Measurements from ENCODE around the gene LAMB4.

LAMB4 gene

GRCh38 chr7:108142675-108143259 is 12.6 kb upstream of the LAMB4 start:
- DNase-seq: no peak

- DNase-seq: no peak
Measured at GRCh38 chr7:108142180-108142579, 12.0 kb upstream of the LAMB4 start.

GRCh38 chr7:108140671-108141070 is 10.5 kb upstream of the LAMB4 start:
- DNase-seq: no peak

- no peak for DNase-seq
Measured at GRCh38 chr7:108138911-108139310, 8.8 kb upstream of the LAMB4 start.

GRCh38 chr7:108137993-108138392 is 7.8 kb upstream of the LAMB4 start:
- DNase-seq: no peak

- DNase-seq: no peak
Measured at GRCh38 chr7:108137040-108137439, 6.9 kb upstream of the LAMB4 start.

- DNase-seq: no peak
Measured at GRCh38 chr7:108136191-108136688, 6.1 kb upstream of the LAMB4 start.

GRCh38 chr7:108135446-108136190 is 5.5 kb upstream of the LAMB4 start:
- DNase-seq: no peak

GRCh38 chr7:108134486-108134885 is 4.3 kb upstream of the LAMB4 start:
- no peak for DNase-seq

GRCh38 chr7:108132551-108133265 is 2.5 kb upstream of the LAMB4 start:
- DNase-seq: no peak

GRCh38 chr7:108129018-108129965 is 869 bp downstream of the LAMB4 start:
- no peak for DNase-seq

GRCh38 chr7:108128514-108128913 is 1.6 kb downstream of the LAMB4 start:
- no peak for DNase-seq

- no peak for DNase-seq
Measured at GRCh38 chr7:108127461-108127860, 2.7 kb downstream of the LAMB4 start.

GRCh38 chr7:108124820-108125219 is 5.3 kb downstream of the LAMB4 start:
- DNase-seq: no peak

- no peak for DNase-seq
Measured at GRCh38 chr7:108122181-108122580, 8.0 kb downstream of the LAMB4 start.

GRCh38 chr7:108120933-108121332 is 9.2 kb downstream of the LAMB4 start:
- DNase-seq: no peak

- DNase-seq: no peak
Measured at GRCh38 chr7:108120196-108120595, 10.0 kb downstream of the LAMB4 start.

- no peak for DNase-seq
Measured at GRCh38 chr7:108118959-108119358, 11.2 kb downstream of the LAMB4 start.

- no peak for DNase-seq
Measured at GRCh38 chr7:108114117-108114841, 15.9 kb downstream of the LAMB4 start.

- DNase-seq: no peak
Measured at GRCh38 chr7:108112683-108113082, 17.5 kb downstream of the LAMB4 start.

GRCh38 chr7:108109221-108109908 is 20.8 kb downstream of the LAMB4 start:
- DNase-seq: no peak
